HG02884 (cell line): ENCODE data around the gene TIMM17A.
"Not testable (repeated sequence)": the region's sequence is repeated elsewhere in the genome, so short reads cannot be mapped to it uniquely, and the experiment has no call there.

Experiments
- ATAC-seq: cut with Tn5 transposase; IDR thresholded peaks from one replicate; pipeline ENCODE4 v1.9.1; 2021; ENCODE audit warnings: mild to moderate bottlenecking, moderate library complexity; ENCODE audit not compliant: unreplicated experiment

Gene TIMM17A

DNA sequence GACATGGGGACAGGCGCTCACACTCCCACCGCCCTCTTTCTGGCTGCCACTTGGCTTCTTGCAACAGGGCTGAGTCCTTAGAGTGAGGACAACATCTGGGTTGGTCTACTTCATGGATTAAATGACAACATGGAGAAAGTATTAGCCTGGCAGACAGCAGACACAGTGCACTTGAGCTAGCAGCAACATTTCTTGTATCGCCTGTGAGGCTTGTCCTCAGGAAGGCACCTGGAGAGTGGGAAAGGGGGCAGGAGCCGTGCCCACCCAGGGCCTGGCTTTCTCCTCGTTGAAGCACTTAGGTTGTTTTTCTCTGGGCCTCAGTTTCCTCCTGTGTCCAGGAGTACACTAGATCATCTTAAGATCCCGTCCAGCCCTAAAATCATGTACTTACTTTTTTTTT lies 58.8 kb downstream of the TIMM17A start:
- no peak for ATAC-seq

DNA sequence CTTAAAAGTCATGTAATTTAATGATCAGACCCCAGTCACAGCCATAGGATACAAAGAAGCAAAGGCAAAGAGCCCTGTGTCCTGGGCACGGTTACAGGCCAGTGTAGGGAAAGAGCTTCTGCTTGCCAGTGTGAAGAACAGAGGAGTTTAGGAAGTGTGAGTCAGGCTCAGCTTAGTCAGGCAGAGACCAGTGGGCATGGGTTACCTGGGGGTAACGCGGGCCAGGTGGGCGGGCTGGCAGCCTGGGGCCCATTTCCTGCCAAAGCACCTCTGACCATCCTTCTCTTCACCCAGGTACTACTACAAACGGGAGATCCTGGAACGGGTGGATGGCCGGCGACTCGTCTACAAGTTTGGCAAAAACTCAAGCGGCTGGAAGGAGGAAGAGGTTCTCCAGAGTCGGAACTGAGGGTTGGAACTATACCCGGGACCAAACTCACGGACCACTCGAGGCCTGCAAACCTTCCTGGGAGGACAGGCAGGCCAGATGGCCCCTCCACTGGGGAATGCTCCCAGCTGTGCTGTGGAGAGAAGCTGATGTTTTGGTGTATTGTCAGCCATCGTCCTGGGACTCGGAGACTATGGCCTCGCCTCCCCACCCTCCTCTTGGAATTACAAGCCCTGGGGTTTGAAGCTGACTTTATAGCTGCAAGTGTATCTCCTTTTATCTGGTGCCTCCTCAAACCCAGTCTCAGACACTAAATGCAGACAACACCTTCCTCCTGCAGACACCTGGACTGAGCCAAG lies 59.8 kb downstream of the TIMM17A start:
- ATAC-seq = no peak

DNA sequence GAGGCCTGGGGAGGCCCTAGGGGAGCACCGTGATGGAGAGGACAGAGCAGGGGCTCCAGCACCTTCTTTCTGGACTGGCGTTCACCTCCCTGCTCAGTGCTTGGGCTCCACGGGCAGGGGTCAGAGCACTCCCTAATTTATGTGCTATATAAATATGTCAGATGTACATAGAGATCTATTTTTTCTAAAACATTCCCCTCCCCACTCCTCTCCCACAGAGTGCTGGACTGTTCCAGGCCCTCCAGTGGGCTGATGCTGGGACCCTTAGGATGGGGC lies 60.3 kb downstream of the TIMM17A start:
- no peak for ATAC-seq

DNA sequence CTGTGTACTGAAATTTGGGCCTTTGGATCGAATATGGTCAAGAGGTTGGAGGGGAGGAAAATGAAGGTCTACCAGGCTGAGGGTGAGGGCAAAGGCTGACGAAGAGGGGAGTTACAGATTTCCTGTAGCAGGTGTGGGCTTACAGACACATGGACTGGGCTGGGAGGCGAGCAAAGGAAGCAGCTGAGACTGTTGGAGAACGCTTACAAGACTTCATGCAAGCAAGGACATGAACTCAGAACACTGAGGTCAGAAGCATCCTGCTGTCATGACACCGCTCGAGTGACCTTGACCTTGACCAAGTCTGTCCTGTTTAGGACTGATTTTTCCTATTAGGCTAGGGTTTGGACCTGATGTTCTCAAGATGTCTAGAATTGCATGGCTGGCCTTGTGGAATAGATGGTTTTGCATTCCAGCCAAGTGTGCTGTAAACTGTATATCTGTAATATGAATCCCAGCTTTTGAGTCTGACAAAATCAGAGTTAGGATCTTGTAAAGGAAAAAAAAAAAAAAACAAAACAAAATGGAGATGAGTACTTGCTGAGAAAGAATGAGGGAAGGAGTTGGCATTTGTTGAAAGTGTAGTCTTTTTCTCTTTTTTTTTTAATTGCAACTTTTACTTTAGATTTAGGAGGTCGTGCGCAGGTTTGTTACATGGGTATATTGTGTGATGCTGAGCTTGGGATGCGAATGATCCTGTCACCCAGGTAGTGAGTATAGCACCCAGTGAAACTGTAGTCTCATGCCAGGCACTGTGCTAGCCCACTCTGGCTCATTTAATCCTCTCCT lies 60.9 kb downstream of the TIMM17A start:
- no peak for ATAC-seq

DNA sequence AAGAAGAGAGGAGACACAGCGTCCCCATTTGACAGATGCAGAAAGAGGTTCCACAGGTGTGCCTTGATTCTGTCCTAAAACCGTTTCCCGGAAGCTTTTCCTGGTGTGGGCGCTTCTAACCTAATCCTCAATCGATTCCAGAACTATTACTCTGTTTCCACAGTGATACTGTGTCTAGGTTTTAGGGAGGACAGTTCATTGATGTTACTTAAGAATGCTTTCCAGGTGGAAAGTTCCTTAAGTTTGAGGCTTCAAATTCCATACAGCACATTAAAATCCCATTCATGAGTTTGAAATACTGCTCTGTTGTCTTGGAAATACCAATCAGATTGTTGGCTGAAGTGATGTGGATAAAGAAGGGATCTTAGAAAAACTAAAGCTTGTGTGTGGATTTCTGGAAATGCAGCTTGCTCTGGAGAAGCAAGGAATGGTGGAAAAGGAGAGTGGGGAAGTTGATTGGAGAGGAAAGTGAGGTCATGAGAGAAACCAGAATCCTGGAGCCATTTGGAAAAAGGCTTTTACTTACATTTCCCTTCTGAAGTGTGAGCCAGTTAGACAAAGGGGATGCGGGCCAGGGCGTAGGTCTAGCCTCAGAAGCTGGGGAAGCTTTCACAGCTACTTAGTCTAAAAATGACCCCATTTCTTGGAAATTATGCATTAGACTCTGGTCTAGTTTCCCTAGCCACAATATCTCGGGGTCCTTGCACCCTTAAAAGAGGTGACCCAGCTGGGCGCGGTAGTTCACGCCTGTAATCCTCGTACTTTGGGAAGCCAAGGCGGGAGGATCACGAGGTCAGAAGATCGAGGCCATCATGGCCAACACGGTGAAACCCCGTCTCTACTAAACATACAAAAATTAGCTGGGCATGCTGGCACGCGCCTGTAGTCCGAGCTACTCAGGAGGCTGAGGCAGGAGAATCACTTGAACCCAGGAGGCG lies 61.8 kb downstream of the TIMM17A start:
- ATAC-seq = no peak

DNA sequence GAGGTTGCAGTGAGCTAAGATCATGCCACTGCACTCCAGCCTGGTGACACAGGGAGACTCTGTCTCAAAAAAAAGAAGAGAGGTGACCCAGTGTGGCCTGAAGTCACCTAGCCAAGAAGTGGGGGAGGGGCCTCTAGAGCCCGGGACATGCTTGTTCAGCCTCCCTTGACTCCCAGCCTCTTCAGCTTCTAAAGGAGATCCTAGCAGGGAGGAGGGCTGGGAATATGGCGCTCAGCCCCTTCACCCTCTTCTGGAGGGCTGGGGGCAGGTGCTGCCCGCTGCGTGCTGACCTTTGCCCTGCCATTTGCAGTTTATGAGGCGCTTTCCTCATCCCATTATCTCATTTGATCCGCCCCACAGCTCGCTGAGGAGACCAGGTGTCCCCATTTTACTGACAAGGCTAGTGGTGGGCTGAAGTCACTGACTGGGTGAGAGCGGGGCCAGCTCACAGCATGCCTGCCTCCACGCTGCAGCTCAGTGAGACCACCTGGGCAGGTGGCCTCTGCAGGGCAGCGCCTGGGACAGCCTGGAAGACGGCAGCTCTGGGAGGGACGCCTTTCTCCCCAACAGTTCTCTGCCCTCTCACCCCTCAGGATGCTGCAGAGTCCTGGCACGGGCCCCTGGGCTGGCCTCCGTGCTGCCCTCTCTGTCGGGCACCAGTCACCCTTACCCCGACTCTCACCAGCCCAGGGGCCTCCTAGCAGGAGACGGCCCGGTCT lies 62.6 kb downstream of the TIMM17A start:
- ATAC-seq = no peak

DNA sequence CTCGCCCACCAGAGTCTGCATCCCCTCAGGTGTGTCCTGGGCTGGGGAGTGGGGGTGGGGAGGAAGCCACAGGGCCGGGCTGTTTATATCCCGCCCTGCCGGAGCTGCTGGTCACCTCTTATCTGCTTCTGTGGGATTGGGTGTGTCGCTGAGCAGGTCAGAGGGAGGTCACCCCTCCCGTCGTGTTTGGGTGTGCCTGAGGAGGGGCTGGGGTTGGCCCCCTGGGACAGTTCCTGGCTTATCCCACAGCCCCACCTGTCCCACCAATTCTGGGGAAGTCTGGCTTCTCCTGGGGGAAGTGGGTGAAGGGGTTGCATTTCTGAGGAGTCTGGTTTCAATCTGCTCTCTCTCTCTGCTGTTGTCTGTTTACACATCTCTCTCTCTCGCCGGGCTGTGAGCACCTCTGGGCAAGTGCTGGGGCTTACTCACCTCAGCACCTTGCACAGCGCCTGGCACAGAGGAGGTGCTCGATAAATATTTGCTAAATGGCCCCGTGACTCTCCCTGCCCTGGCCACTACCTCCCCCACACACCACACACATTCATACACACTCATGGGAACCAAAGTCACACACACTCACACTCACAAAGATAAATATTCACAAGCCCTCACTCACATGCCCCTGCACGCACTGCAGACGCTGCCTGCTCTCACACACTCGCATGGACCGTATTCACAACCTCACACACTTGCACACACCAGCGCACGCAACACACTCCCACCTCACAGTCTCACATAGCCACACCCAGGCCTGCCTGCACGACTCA lies 63.3 kb downstream of the TIMM17A start:
- ATAC-seq = no peak

DNA sequence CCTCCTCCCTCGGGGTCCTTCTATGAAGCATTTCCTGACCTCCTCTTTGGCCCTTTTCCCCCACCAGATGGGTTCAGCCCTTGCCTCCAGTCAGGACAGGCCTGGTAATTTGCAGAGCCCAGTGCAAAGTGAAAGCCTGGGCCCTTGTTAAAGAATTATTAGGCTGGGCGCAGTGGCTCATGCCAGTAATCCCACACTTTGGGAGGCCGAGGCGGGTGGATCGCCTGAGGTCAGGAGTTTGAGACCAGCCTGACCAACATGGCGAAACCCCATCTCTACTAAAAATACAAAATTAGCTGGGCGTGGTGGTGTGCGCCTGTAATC lies 63.9 kb downstream of the TIMM17A start:
- not testable (repeated sequence) for ATAC-seq
